A549 (cell line): ENCODE results near the gene DNAJB1. TPM values are rescaled to one million over a fixed set of nuclear protein-coding genes. Genes with fewer than 3 reads are reported as not detected.
A peak's percentile ranks its signal among the peaks of the same experiment; 100 is the strongest.

Source experiments
- ATAC-seq, 2 experiments: fragments of 200-7000 bp in 1 of 2; fragments of >200 bp in 1 of 2; cut with Nextera tagmentation in 1 of 2; cut with Tn5 transposase in 1 of 2; 3 replicates each; pipeline versions ENCODE4 v1.8.0 to v1.9.1; 2018 to 2020; ENCODE audit warnings: mild to moderate bottlenecking in 1 of 2, moderate library complexity in 1 of 2
- CTCF ChIA-PET: fragments of 300-600 bp; sonication (Branson Sonifier 250); formaldehyde crosslinking; extraction: SDS; loops from one replicate; lab custom pipeline; 2021; ENCODE audit warnings: antibody characterized with exemption, inconsistent platforms; lab: Yijun Ruan, JAX
- POLR2A ChIA-PET: fragments of 350-600 bp; formaldehyde crosslinking; extraction: SDS; loops from one replicate; lab custom pipeline; 2021; ENCODE audit warnings: antibody characterized with exemption, inconsistent platforms; lab: Yijun Ruan, JAX
- DNase-seq, 2 experiments: peaks; one replicate each; pipeline versions ENCODE4 v3.0.0 to v3.0.0-alpha.2; 2011 to 2016; ENCODE audit warnings: low read depth in 1 of 2, low spot score in 1 of 2
- FAIRE-seq: peaks from 2 replicates; lab custom pipeline; 2011; peaks lifted over from hg19 to GRCh38; lab: Jason Lieb, UNC
- H3K27ac ChIP-seq, 2 experiments: fragments of >200 bp; sonication (Bioruptor Twin); formaldehyde crosslinking; 3 replicates each; pipeline ENCODE4 v1.5.1; 2016 to 2017
- H3K4me1 ChIP-seq: fragments of >200 bp; sonication (Bioruptor Twin); formaldehyde crosslinking; 3 replicates; pipeline ENCODE4 v1.6.1; 2016
- H3K4me2 ChIP-seq: fragments of >200 bp; sonication (Bioruptor Twin); formaldehyde crosslinking; 3 replicates; pipeline ENCODE4 v1.6.1; 2016
- H3K4me3 ChIP-seq: fragments of >200 bp; sonication (Bioruptor Twin); formaldehyde crosslinking; 3 replicates; pipeline ENCODE4 v1.5.1; 2016
- H3K9me3 ChIP-seq: fragments of >200 bp; sonication (Bioruptor Twin); formaldehyde crosslinking; 3 replicates; pipeline ENCODE4 v1.6.1; 2016
- ATOH8 ChIP-seq: fragments of 250-450 bp; sonication (Bioruptor Pico); IDR thresholded peaks from 2 replicates; pipeline ENCODE4 v1.5.0; 2020; ENCODE audit warnings: low read depth, mild to moderate bottlenecking, moderate library complexity
- BHLHE40 ChIP-seq: IDR thresholded peaks from 2 replicates; pipeline ENCODE4 v1.6.1; 2012; ENCODE audit warnings: low read depth, low read length, inconsistent platforms
- CBX8 ChIP-seq: fragments of 200-600 bp; sonication (generic); IDR thresholded peaks from 2 replicates; pipeline ENCODE4 v1.6.1; 2016
- CEBPB ChIP-seq, 2 experiments: fragments of >200 bp in 1 of 2; sonication (Bioruptor Twin) in 1 of 2; formaldehyde crosslinking in 1 of 2; IDR thresholded peaks; 2 replicates each; pipeline ENCODE4 v1.6.1; 2012 to 2016
- CHD2 ChIP-seq: fragments of 150-350 bp; IDR thresholded peaks from 2 replicates; pipeline ENCODE4 v1.6.1; 2014; ENCODE audit warnings: low read length; ENCODE audit not compliant: partially characterized antibody
- CHD4 ChIP-seq: fragments of 200-600 bp; sonication (generic); IDR thresholded peaks from 2 replicates; pipeline ENCODE4 v1.6.1; 2016; ENCODE audit warnings: antibody characterized with exemption, mild to moderate bottlenecking, borderline replicate concordance
- EHF ChIP-seq: fragments of 250-450 bp; sonication (Bioruptor Pico); IDR thresholded peaks from 2 replicates; pipeline ENCODE4 v1.5.0; 2020; ENCODE audit warnings: mild to moderate bottlenecking
- EP300 ChIP-seq, 2 experiments: fragments of >200 bp; sonication (Bioruptor Twin); formaldehyde crosslinking; IDR thresholded peaks; 2 replicates in 1 of 2; 3 replicates in 1 of 2; pipeline ENCODE4 v1.6.1; 2016 to 2017
- ESRRA ChIP-seq: fragments of 150-350 bp; IDR thresholded peaks from 2 replicates; pipeline ENCODE4 v1.6.1; 2014; ENCODE audit warnings: mild to moderate bottlenecking, low read length, borderline replicate concordance
- FOXS1 ChIP-seq: fragments of 250-450 bp; sonication (Bioruptor Pico); IDR thresholded peaks from 2 replicates; pipeline ENCODE4 v1.5.0; 2020; ENCODE audit warnings: mild to moderate bottlenecking, moderate library complexity
- HES2 ChIP-seq: fragments of >200 bp; sonication (Bioruptor Twin); formaldehyde crosslinking; IDR thresholded peaks from 2 replicates; pipeline ENCODE4 v1.6.1; 2016
- HEYL ChIP-seq: fragments of 250-450 bp; sonication (Bioruptor Pico); IDR thresholded peaks from 2 replicates; pipeline ENCODE4 v1.8.0; 2021; ENCODE audit warnings: mild to moderate bottlenecking, moderate library complexity
- HOXB13 ChIP-seq: fragments of 250-450 bp; sonication (Bioruptor Pico); IDR thresholded peaks from 2 replicates; pipeline ENCODE4 v1.5.0; 2020; ENCODE audit warnings: low read depth, mild to moderate bottlenecking, moderate library complexity
- JUN ChIP-seq, 2 experiments: fragments of >200 bp; sonication (Bioruptor Twin); formaldehyde crosslinking; IDR thresholded peaks; 2 replicates in 1 of 2; 3 replicates in 1 of 2; pipeline ENCODE4 v1.6.1; 2016 to 2017
- JUNB ChIP-seq: fragments of >200 bp; sonication (Bioruptor Twin); formaldehyde crosslinking; IDR thresholded peaks from 2 replicates; pipeline ENCODE4 v1.6.1; 2016
- KDM1A ChIP-seq: fragments of 200-600 bp; sonication (generic); IDR thresholded peaks from 2 replicates; pipeline ENCODE4 v1.6.1; 2016; ENCODE audit warnings: low read depth, mild to moderate bottlenecking
- KDM5A ChIP-seq: fragments of 200-600 bp; sonication (generic); IDR thresholded peaks from 2 replicates; pipeline ENCODE4 v1.6.1; 2016; ENCODE audit warnings: antibody characterized with exemption, mild to moderate bottlenecking
- MAFK ChIP-seq: fragments of 450-650 bp; IDR thresholded peaks from 2 replicates; pipeline ENCODE4 v1.6.1; 2014; ENCODE audit not compliant: partially characterized antibody
- MYC ChIP-seq: IDR thresholded peaks from 2 replicates; pipeline ENCODE4 v1.6.1; 2012; ENCODE audit warnings: mild to moderate bottlenecking, inconsistent platforms, low read length, improper control_type of control experiment, borderline replicate concordance
- NPAS2 ChIP-seq: fragments of 250-450 bp; sonication (Bioruptor Pico); IDR thresholded peaks from 2 replicates; pipeline ENCODE4 v1.8.0; 2022; ENCODE audit warnings: mild to moderate bottlenecking, moderate library complexity, borderline replicate concordance
- PBX3 ChIP-seq: IDR thresholded peaks from 2 replicates; pipeline ENCODE4 v1.6.1; 2012
- PHF8 ChIP-seq: fragments of 200-600 bp; sonication (generic); IDR thresholded peaks from 2 replicates; pipeline ENCODE4 v1.6.1; 2016; ENCODE audit warnings: low read depth, mild to moderate bottlenecking, antibody characterized with exemption, moderate library complexity, borderline replicate concordance
- POLR2A ChIP-seq: IDR thresholded peaks from 2 replicates; pipeline ENCODE4 v1.6.1; 2012; ENCODE audit warnings: mild to moderate bottlenecking, low read length
- RAD21 ChIP-seq, 2 experiments: fragments of >200 bp in 1 of 2; sonication (Bioruptor Twin) in 1 of 2; formaldehyde crosslinking in 1 of 2; IDR thresholded peaks in 1 of 2; conservative IDR thresholded peaks in 1 of 2; 2 replicates in 1 of 2; 3 replicates in 1 of 2; pipeline ENCODE4 v1.6.1; 2012 to 2018; ENCODE audit warnings: inconsistent platforms in 1 of 2
- REST ChIP-seq: fragments of 200-600 bp; sonication (generic); IDR thresholded peaks from 2 replicates; pipeline ENCODE4 v1.6.1; 2016; ENCODE audit warnings: antibody characterized with exemption, mild to moderate bottlenecking, moderate library complexity
- RFX5 ChIP-seq: fragments of 450-650 bp; IDR thresholded peaks from 2 replicates; pipeline ENCODE4 v1.7.1; 2014; ENCODE audit warnings: antibody characterized with exemption, mild to moderate bottlenecking, moderate library complexity
- SREBF2 ChIP-seq: fragments of 450-650 bp; IDR thresholded peaks from 2 replicates; pipeline ENCODE4 v1.6.1; 2014; ENCODE audit warnings: mild to moderate bottlenecking, moderate library complexity
- TP53 ChIP-seq: fragments of 250-450 bp; sonication (Bioruptor Pico); IDR thresholded peaks from 2 replicates; pipeline ENCODE4 v1.5.0; 2021; ENCODE audit warnings: mild to moderate bottlenecking, moderate library complexity
- ZNF302 ChIP-seq: fragments of 250-450 bp; sonication (Bioruptor Pico); IDR thresholded peaks from 2 replicates; pipeline ENCODE4 v1.9.0; 2021; ENCODE audit warnings: inconsistent platforms, mild to moderate bottlenecking, moderate library complexity
- WGBS: methylation state at CpG from one replicate; pipeline ENCODE4 v1.1.6; 2017; ENCODE audit errors: missing lambda C conversion rate; 5-methylcytosine and 5-hydroxymethylcytosine counted together
- polyA plus RNA-seq, 4 experiments: library from polyadenylated mRNA; depleted of rRNA in 3 of 4; stranded (reverse); fragments of >200 nt; fragmentation: RNase III in 1 of 4; extraction: RNeasy Plus Mini Kit Qiagen cat#74134 plus additional on column Dnase treatment in 1 of 4; gene quantifications; 2 replicates in 3 of 4; 3 replicates in 1 of 4; pipeline ENCODE4 v1.2.3, GENCODE V29; 2011 to 2017
- TF ChIP-seq, protein P1 (sequence below): IDR thresholded peaks from 2 replicates; pipeline ENCODE4 v1.6.1; 2012
- TF ChIP-seq, protein P2 (sequence below): fragments of 450-650 bp; IDR thresholded peaks from 2 replicates; pipeline ENCODE4 v1.6.1; 2014; ENCODE audit warnings: antibody characterized with exemption

DNAJB1 gene
- polyA plus RNA-seq, 2 of the 4 experiments (the other 2 are of a cell fraction) = 124 to 128 TPM

- no peak for FAIRE-seq
- TF ChIP-seq BHLHE40 (no peak), ESRRA (no peak), CEBPB (IDR thresholded peaks at IDR 0.05) (0 out of 4 replicates have a peak, but pooled peaks of 1 of the 2 experiments have one; percentile 17), JUN (IDR thresholded peaks at IDR 0.05) (no peak), HOXB13 (CRISPR knock-in tag) (no peak)
- H3K4me3 ChIP-seq = peak overlapping the region; percentile 56
- WGBS = 0% methylated on average over 1 of the region's 18 CpGs
- peak in 1 of 2 experiments; percentile 48 for DNase-seq
- peak; percentile 17 to 33; a peak in 3 of 6 replicates for ATAC-seq
- ChIA-PET CTCF (interaction anchor here (0.6 kb wide), 1 partner anchor 24 kb away, joined by 5 read pairs; no protein-coding TSS in a partner anchor), POLR2A (no interaction called here)
- H3K4me2 ChIP-seq = peak overlapping the region; percentile 83
- peak overlapping the region; percentile 81 to 89 for H3K27ac ChIP-seq
- no peaks in the 10 kb centered on the region for H3K9me3 ChIP-seq
- H3K4me1 ChIP-seq = peaks cover 16% of the 10 kb centered on the region
These were observed 11.8 kb upstream of the DNAJB1 start for GRCh38 chr19:14530005-14530348.

GRCh38 chr19:14529254-14530004 is 11.2 kb upstream of the DNAJB1 start, which contains the start of gene TECR:
TECR (plus strand) TSS chr19:14529594; CDS start chr19:14529697, 103 bp downstream.
- ATAC-seq (peak; percentile 97 to 98), FAIRE-seq (no peak), DNase-seq (peak; percentile 78 to 99)
- Histone ChIP-seq H3K9me3 (no peaks in the 10 kb centered on the region), H3K27ac (peak within 1 kb of the TSS; percentile 81 to 89), H3K4me1 (peaks cover 16% of the 10 kb centered on the region), H3K4me2 (peak within 1 kb of the TSS; percentile 84), H3K4me3 (peak within 1 kb of the TSS; percentile 59)
- ChIA-PET POLR2A (interaction anchor here (1.1 kb wide), 1 partner anchor 11 kb away, joined by 4 read pairs; the partner anchor contains the start of gene DNAJB1), CTCF (interaction anchor here (0.6 kb wide), 1 partner anchor 23 kb away, joined by 5 read pairs; no protein-coding TSS in a partner anchor)
- WGBS = 3% methylated on average over 27 of the region's 59 CpGs
- TF ChIP-seq SREBF2 (no peak), MAFK (peak; percentile 69), MYC (no peak), CEBPB (IDR thresholded peaks at IDR 0.05) (no peak), HES2 (no peak), RFX5 (peak; percentile 53; the same call in 1 of the 2 replicates), ZNF302 (CRISPR knock-in tag) (no peak), TP53 (CRISPR knock-in tag) (no peak), NPAS2 (CRISPR knock-in tag) (no peak), HEYL (no peak), KDM1A (no peak), REST (no peak), RAD21 (conservative IDR thresholded peaks at IDR 0.05 in 1 of 2, IDR thresholded peaks at IDR 0.05 in 1 of 2) (no peak), JUN (IDR thresholded peaks at IDR 0.05) (peak in 1 of 2 experiments; percentile 77; a peak in 2 of 5 replicates), EP300 (IDR thresholded peaks at IDR 0.05) (no peak), PHF8 (peak; percentile 87; the same call in 1 of the 2 replicates), CHD4 (no peak), CHD2 (no peak), KDM5A (no peak), CBX8 (no peak), EHF (no peak), POLR2A (peak; percentile 93), JUNB (no peak), PBX3 (peak; percentile 91; the same call in 1 of the 2 replicates), ATOH8 (CRISPR knock-in tag) (no peak), FOXS1 (CRISPR knock-in tag) (no peak)
- TF ChIP-seq, protein P1, sequence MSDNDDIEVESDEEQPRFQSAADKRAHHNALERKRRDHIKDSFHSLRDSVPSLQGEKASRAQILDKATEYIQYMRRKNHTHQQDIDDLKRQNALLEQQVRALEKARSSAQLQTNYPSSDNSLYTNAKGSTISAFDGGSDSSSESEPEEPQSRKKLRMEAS = peak; percentile 37
- TF ChIP-seq, protein P2, sequence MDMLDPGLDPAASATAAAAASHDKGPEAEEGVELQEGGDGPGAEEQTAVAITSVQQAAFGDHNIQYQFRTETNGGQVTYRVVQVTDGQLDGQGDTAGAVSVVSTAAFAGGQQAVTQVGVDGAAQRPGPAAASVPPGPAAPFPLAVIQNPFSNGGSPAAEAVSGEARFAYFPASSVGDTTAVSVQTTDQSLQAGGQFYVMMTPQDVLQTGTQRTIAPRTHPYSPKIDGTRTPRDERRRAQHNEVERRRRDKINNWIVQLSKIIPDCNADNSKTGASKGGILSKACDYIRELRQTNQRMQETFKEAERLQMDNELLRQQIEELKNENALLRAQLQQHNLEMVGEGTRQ = peak; percentile 55
